DMS79 treated with DMSO at 0.1 percent for 48 hours (cell line): ENCODE results near the gene SLCO1A2.

Source experiments
- DNase-seq: peaks from one replicate; lab custom pipeline; 2025; lab: John Stamatoyannopoulos, UW

Gene SLCO1A2

GRCh38 chr12:21328578-21328977 lies 6.1 kb downstream of the SLCO1A2 start:
- DNase-seq: no peak

DNA sequence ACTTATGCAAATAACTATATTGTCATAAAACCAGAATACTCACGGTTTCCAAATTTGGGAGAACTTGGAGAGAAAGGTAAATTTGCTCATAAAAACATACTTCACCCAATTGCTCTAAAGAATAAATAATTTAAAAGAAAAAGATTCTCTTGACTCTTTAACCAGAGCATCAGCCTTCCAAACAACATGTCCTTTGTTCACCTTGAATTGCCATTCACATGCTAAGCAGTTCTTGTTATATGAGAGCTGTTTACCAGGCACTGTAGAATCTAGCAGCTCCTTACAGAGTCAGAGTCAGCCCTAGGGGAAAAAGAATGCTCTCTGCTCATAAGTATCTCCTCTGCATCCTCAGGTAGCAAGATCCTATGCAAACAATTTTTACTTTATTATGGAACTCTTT lies 10.2 kb downstream of the SLCO1A2 start:
- no peak for DNase-seq

DNA sequence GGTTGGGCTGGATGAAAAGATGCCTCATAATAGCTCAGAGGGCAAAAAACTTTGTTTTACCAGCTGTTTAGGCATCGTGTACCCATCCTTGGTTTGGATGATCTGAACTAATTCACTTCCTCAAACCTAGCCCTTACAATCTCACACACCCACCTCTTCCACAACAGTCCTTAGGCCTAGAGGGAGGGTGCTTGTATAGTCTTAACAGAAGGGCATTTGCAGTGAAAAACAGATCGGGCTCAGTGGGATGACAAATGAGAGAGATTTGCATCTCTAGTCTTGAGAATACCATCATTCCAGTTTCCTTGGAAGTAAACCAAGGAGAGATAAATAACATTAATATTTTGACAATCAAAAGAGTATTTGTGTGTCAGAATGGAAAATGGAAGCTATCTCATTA lies 11.0 kb downstream of the SLCO1A2 start:
- no peak for DNase-seq

GRCh38 chr12:21308785-21309184 lies 25.9 kb downstream of the SLCO1A2 start:
- no peak for DNase-seq

DNA sequence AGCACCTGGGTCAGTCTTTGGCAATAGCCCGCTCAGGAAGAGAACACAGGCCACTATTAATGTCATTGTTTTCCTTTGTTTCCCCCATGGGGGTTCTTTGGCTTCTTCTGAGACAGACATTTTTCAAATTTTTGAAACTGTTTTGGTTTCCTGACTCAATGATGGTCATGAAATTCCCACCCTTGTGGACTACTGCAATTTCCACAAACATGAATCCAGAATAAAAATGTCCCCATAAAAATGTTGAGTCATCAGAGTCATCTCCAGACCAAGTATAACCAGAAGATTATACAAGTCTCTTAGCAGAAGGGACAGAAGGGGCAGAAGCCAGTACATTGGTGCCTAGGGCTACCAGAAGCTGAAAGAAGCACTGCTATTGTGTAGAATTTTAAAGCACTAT lies 29.1 kb downstream of the SLCO1A2 start:
- DNase-seq: no peak

DNA sequence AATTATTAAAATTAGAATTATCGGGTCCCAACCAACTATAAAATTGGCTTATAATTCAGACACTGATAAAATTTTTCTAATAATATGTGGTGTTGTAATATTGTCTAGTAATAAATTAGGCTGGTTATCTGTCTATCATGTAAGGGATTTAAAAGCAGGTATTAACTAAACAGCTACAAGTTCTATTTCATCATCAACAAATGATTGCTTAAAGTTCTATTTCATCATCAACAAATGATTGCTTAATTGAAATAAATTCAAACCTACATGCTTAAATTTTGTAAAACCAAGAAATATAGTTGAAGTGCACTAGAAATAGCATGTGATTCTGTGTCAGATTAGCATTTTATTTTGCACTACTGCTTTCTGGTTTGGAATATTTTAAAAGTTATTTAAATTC lies 34.1 kb downstream of the SLCO1A2 start:
- DNase-seq: no peak

DNA sequence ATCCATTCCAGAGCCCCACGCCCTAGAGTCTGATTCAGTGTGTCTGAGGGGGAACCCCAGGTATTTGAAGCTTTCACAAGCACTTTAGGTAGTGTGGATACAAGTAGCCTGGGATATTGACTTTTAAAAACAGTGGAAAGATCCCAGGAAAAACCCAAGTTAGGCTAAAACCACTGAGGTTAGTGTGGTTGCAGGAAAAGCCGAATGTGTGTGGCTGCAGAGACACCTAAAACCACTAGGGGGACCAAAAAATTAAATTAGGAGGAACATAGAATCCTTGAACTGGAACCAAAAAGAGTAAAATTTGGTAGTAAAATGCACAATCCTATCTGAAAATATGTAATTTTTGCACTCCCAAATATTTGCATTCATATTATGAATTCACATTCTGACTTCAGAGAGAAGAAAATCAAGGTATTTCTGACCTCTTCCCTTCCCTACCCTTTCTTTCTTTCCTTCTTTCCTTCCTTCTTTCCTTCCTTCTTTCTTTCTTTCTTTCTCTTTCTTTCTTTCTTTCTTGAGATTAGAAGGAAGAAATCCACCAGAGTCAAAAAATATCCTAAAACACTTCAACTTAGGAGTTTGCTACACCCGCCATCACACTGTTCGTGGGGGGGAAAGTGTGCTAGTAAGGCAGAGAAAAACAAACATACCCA lies 37.8 kb downstream of the SLCO1A2 start:
- DNase-seq: no peak

DNA sequence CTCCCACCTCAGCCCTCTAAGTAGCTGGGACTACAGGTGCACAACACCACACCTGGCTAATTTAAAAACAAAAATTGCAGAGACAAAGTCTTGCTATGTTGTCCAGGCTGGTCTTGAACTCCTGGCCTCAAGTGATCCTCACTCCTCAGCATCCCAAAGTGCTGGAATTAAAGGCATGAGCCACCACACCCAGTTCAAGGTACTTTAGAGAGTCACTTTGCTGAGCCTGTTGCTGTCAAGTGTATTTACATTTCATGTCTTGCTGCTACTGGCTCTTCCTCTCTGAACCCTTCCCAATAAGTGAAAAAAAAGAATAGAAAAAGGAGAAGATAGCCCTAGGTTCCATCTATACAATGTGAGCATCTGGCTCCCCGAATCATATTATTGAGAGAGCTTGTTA lies 38.4 kb downstream of the SLCO1A2 start:
- DNase-seq: no peak

DNA sequence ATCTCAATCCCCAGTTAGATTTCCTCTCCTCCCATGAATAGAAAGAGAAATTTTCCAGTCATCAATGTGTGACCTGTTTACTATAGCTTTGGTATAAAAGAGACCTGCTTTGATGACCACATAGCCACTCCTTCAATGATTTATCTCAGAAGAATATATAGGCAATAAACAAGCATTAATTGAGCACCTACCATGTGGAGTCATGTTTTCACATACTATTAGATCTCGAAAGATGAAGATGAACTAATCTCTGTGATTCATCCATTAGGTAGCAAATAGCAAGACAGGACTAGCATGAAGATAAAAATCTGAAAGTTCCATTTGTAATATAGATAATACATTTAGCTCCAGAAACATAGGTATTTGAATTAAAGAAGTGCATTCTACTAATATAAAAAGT lies 40.5 kb downstream of the SLCO1A2 start:
- DNase-seq: no peak

- DNase-seq: no peak
Measured at GRCh38 chr12:21292111-21292510, 42.6 kb downstream of the SLCO1A2 start.

- no peak for DNase-seq
Measured at GRCh38 chr12:21289698-21290097, 45.0 kb downstream of the SLCO1A2 start.

DNA sequence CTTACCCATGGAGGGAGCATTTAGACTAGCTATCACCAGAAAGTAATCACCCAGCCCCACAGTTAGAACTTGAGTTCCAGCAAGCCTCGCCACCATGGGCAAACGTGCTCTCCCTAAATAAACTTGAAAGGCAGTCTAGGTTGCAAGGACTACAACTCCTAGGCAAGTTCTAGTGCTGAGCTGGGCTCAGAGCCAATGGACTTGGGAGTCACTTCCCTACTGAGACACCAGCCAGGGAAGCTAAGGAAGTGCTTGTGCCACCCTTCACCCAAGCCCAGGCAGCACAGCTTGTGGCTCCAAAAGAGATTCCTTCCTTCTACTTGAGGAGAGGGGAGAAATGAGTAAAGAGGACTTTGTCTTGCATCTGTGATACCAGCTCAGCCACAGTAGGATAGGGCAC lies 57.9 kb downstream of the SLCO1A2 start:
- DNase-seq: no peak

DNA sequence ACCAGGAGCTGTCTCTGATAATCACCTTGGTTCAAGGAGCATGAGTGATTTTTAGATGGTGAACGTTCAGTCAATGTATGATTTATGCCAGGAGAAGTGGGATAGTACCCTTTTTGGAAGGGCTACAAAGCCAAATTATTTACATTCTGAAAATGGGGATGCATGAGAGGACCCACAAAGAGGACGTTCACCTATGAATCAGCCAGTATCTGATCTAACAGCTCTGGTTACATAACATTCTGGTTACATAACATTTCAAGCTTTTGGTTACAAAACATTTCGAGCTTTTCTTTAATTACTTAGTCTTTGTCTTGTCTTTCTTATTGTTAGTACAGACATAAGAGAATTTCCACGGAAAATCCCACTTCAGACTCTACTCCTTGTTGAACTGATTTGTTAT lies 68.8 kb downstream of the SLCO1A2 start:
- DNase-seq: no peak

- DNase-seq: no peak
Measured at GRCh38 chr12:21264232-21264631, 70.5 kb downstream of the SLCO1A2 start.

DNA sequence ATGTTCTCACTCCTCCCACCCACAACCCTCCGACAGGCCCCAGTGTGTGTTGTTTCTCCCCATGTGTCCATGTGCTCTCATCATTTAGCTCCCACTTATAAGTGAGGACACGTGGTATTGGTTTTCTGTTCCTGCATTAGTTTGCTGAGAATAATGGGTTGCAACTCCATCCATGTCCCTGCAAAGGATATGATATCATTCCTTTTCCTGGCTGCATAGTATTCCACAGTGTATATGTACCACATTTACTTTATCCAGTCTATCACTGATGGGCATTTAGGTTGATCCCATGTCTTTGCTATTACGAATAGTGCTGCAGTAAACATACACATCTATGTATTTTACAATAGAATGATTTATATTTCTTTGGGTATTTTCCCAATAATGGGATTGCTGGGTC lies 77.5 kb downstream of the SLCO1A2 start:
- DNase-seq: no peak

GRCh38 chr12:21252070-21252469 lies 82.6 kb downstream of the SLCO1A2 start:
- no peak for DNase-seq

DNA sequence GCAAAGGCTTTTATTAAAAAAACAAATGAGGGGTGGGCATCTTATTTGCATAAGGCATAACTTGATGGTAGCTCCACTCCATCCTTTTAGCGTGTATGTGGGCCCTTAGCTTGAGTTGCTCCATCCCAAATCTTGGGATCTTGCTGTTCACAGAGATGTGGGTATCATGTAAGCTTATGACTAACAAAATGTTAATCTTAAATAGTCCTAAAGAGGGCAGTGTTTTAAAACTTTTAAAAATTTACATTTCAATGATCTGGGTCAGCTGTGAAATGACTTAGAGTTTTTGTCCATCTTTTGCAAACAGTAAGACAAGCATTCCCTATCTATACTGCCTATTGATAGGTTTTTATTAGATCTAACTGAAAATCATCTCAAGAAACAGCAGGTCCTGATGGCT lies 86.0 kb downstream of the SLCO1A2 start:
- no peak for DNase-seq

GRCh38 chr12:21239866-21240265 lies 94.9 kb downstream of the SLCO1A2 start:
- DNase-seq: no peak

GRCh38 chr12:21234395-21234794 lies 100.3 kb downstream of the SLCO1A2 start:
- no peak for DNase-seq

GRCh38 chr12:21223930-21224329 lies 110.8 kb downstream of the SLCO1A2 start:
- DNase-seq: no peak

GRCh38 chr12:21221778-21222177 lies 112.9 kb downstream of the SLCO1A2 start:
- DNase-seq: no peak

DNA sequence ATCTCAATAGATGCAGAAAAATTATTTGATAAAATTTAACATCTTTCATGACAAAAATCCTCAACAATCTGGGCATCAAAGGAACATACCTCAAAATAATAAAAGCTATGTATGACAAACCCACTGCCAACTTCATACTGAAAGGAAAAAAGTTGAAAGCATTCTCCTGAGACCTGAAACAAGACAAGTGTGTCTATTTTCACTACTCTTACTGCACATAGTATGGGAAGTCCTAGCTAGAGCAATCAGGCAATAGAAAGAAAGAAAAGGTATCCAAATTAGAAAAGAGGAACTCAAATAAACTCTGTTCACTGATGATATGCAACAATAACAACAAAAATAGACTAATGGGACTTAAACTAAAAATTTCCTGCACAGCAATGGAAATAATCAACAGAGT lies 113.6 kb downstream of the SLCO1A2 start:
- no peak for DNase-seq

GRCh38 chr12:21220266-21220665 lies 114.5 kb downstream of the SLCO1A2 start:
- DNase-seq: no peak

GRCh38 chr12:21219206-21219605 lies 115.5 kb downstream of the SLCO1A2 start:
- DNase-seq: no peak
